Ascending aorta (tissue), 2 donors: ENCODE measurements around the gene CDK9. TPM values are rescaled to one million over a fixed set of nuclear protein-coding genes. Genes with fewer than 3 reads are reported as not detected.

Source experiments
- DNase-seq, 2 donors: peaks; one replicate each; pipeline ENCODE4 v3.0.0-alpha.2; 2019; ENCODE audit warnings: low spot score in 2 of 2
- H3K27ac ChIP-seq, 2 donors: fragments of 200-600 bp; sonication (generic); one replicate each; pipeline ENCODE4 v1.5.1; 2016 to 2017; ENCODE audit warnings: mild to moderate bottlenecking in 1 of 2
- H3K27me3 ChIP-seq: fragments of 200-600 bp; sonication (generic); one replicate; pipeline ENCODE4 v1.5.1; 2017
- H3K36me3 ChIP-seq, 2 donors: fragments of 200-600 bp; sonication (generic); one replicate each; pipeline ENCODE4 v1.5.1; 2016
- H3K4me1 ChIP-seq, 2 donors: fragments of 200-600 bp; sonication (generic); one replicate each; pipeline ENCODE4 v1.5.1; 2016 to 2017; ENCODE audit warnings: mild to moderate bottlenecking in 1 of 2
- H3K4me3 ChIP-seq, 2 donors: fragments of 200-600 bp; sonication (generic); one replicate each; pipeline ENCODE4 v1.5.1; 2016 to 2017; ENCODE audit warnings: mild to moderate bottlenecking in 1 of 2
- H3K9me3 ChIP-seq, 2 donors: fragments of 200-600 bp; sonication (generic); one replicate each; pipeline ENCODE4 v1.5.1; 2016
- intact Hi-C: fragments of 100-400 bp; cut with DNase I; formaldehyde crosslinking; loops from one replicate; pipeline ENCODE4 v1.15.1; 2023
- total RNA-seq: library from RNA; depleted of rRNA; stranded (reverse); fragments of >200 nt; gene quantifications from one replicate; pipeline ENCODE4 v1.1.0, GENCODE V29; 2016
- TF ChIP-seq, protein P1 (sequence below), 3 experiments: fragments of 200-600 bp in 2 of 3; fragments of 450-650 bp in 1 of 3; sonication (generic) in 2 of 3; IDR thresholded peaks; one replicate each; pipeline ENCODE4 v1.5.1; 2016 to 2019; ENCODE audit warnings: antibody characterized with exemption in 3 of 3, mild to moderate bottlenecking in 1 of 3, moderate library complexity in 1 of 3

CDK9 gene
- total RNA-seq, 1 donor from 2014 or later: 470 TPM

GRCh38 chr9:127818574-127818973 is 32.7 kb downstream of the CDK9 start:
- no peaks in the 10 kb centered on the region for H3K4me1 ChIP-seq
- no peaks in the 10 kb centered on the region for H3K27me3 ChIP-seq
- TF ChIP-seq, protein P1, sequence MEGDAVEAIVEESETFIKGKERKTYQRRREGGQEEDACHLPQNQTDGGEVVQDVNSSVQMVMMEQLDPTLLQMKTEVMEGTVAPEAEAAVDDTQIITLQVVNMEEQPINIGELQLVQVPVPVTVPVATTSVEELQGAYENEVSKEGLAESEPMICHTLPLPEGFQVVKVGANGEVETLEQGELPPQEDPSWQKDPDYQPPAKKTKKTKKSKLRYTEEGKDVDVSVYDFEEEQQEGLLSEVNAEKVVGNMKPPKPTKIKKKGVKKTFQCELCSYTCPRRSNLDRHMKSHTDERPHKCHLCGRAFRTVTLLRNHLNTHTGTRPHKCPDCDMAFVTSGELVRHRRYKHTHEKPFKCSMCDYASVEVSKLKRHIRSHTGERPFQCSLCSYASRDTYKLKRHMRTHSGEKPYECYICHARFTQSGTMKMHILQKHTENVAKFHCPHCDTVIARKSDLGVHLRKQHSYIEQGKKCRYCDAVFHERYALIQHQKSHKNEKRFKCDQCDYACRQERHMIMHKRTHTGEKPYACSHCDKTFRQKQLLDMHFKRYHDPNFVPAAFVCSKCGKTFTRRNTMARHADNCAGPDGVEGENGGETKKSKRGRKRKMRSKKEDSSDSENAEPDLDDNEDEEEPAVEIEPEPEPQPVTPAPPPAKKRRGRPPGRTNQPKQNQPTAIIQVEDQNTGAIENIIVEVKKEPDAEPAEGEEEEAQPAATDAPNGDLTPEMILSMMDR (IDR thresholded peaks at IDR 0.05): no peak
- intact Hi-C loops: no loop called here
- no peak overlapping the region for H3K4me3 ChIP-seq
- peaks cover 77 to 96% of the 10 kb centered on the region in 2 donors for H3K36me3 ChIP-seq
- no peaks in the 10 kb centered on the region for H3K9me3 ChIP-seq
- DNase-seq: no peak
- peak overlapping the region in 1 of 2 donors; percentile 36 for H3K27ac ChIP-seq

GRCh38 chr9:127822108-127822507 is 36.3 kb downstream of the CDK9 start:
- Histone ChIP-seq H3K27me3 (no peaks in the 10 kb centered on the region), H3K27ac (no peak overlapping the region), H3K9me3 (no peaks in the 10 kb centered on the region), H3K36me3 (peaks cover 81 to 96% of the 10 kb centered on the region in 2 donors), H3K4me1 (peaks cover 0 to 4% of the 10 kb centered on the region in 2 donors), H3K4me3 (no peak overlapping the region)
- intact Hi-C loops: no loop called here
- DNase-seq: no peak
- TF ChIP-seq, protein P1 (IDR thresholded peaks at IDR 0.05): no peak

DNA sequence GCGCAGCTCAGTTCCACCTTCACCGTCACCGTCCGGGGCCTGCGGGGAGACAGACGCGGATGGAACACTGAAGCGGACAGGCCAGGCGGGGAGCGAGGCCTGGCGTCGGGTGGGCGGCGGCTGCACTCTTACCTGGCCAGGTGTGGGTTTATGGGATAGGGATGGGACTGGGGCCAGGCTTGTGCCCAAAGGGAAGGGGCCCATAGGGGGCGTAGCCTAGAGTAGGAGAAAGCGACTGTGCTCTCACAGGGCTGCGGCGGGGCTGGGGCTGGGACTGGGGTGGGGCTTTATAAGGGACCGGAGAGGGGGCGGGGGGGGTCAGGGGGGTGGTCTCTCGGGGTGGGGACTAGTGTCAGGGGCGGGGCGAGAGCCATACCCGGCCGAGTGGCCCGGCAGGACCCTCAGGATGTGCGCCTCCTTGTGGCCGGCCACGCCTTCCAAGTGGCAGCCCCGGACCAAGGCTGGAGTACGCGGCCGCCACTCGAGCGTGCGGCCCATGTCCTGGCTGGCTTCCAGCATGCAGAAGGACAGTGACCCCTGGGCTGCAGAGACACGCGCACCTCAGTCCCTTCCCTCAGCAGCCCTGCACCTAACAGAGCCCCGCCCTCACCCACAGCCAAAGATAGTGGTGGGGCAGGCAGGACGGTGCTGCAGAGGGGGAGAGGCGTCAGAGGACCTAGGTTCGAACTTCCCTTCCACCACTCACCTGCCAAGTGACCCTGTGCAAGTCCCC is 39.7 kb downstream of the CDK9 start:
- TF ChIP-seq, protein P1 (IDR thresholded peaks at IDR 0.05): peak in 1 of 3 experiments; percentile 27
- Histone ChIP-seq H3K36me3 (peaks cover 54 to 72% of the 10 kb centered on the region in 2 donors), H3K4me1 (peaks cover 6 to 31% of the 10 kb centered on the region in 2 donors), H3K4me3 (no peak overlapping the region), H3K27me3 (no peaks in the 10 kb centered on the region), H3K27ac (peak overlapping the region; percentile 89 to 95), H3K9me3 (no peaks in the 10 kb centered on the region)
- intact Hi-C loops: loop anchor here (5.0 kb wide), 1 partner anchor 37 kb away; no protein-coding TSS in a partner anchor
- DNase-seq: no peak

DNA sequence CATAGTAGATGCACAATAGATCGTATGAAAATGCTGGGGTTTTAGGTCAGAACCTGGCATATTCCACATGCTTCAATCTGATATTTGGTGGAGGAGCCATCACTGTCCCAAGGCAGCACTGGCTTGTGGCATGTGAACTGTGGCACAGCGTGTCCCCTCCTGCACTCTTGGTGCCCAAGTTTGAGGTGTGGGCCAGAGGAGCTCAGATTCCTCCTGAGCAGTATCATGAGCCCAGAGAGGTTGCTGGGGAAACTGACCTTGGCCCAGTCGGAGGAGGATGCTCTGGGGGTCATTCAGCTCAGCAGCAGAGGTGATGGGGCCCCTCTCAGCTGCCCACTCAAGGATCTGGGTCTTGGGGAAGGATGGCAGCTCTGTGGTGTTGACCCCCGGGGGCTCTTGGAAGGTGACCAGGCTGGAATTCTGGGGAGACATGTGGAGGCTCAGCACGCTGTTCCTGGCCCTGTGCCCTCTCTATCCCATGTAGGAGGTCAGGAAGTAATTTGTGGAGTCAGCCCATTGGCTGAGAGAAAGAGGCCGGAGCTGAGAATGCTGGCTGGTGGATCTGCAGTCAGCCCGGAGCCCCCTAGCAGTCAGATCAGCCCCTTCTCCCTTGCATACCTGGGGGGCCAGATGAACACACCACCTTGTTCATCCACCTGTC is 40.5 kb downstream of the CDK9 start:
- TF ChIP-seq, protein P1 (IDR thresholded peaks at IDR 0.05): no peak
- intact Hi-C loops: loop anchor here (5.0 kb wide), 1 partner anchor 36 kb away; no protein-coding TSS in a partner anchor
- H3K27me3 ChIP-seq: no peaks in the 10 kb centered on the region
- H3K4me3 ChIP-seq: no peak overlapping the region
- H3K9me3 ChIP-seq: no peaks in the 10 kb centered on the region
- no peak for DNase-seq
- H3K36me3 ChIP-seq: peaks cover 45 to 64% of the 10 kb centered on the region in 2 donors
- H3K4me1 ChIP-seq: peaks cover 6 to 39% of the 10 kb centered on the region in 2 donors
- peak overlapping the region; percentile 89 to 95 for H3K27ac ChIP-seq

DNA sequence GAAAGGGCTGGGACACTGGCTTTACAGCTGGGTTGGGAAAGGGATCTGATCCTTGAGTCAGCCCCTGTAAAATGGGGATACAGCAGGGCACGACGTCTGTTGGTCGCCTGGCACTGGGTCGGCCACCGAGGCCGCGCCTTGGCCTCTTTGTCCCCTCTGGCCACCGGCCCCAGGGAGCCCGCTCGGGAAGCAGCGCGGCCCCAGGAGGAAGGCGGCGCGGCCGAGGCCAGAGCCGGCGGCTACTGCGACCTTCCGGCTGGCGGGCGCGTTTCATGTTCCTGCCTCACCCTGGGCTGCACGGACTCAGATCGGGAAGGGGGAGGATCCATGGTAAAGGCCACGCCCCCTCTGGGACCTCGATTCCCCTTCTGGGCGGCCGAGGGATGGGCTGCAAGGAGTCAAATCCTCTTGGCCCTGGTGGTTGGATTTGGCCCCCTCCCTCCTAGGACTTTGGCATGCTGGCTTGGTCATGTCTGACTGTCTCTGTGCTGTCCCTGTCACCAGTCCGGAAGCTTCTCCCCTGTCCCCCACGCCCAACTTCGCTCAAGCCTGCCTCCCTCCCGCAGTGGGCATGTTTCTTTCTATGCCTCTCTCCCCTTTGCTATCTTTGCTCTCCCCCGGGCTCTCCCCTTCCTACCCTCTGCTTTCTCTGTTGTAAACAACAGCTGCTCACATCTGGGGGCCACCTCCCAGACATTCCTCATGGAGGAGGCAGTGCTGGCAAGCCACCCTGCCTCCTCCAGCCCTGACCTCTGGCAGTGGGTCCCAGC is 42.6 kb downstream of the CDK9 start:
- peaks cover 20 to 59% of the 10 kb centered on the region in 2 donors for H3K4me1 ChIP-seq
- intact Hi-C loops: loop anchor here (2.0 to 5.0 kb wide), 2 partner anchors 34 to 42 kb away; no protein-coding TSS in a partner anchor
- peak overlapping the region; percentile 89 to 95 for H3K27ac ChIP-seq
- peak; percentile 67 to 93 for DNase-seq
- no peaks in the 10 kb centered on the region for H3K27me3 ChIP-seq
- TF ChIP-seq, protein P1 (IDR thresholded peaks at IDR 0.05): no peak
- peak overlapping the region; percentile 34 to 48 for H3K4me3 ChIP-seq
- peaks cover 38 to 47% of the 10 kb centered on the region in 2 donors for H3K36me3 ChIP-seq
- H3K9me3 ChIP-seq: no peaks in the 10 kb centered on the region
